A673 (cell line): Measurements from ENCODE around the gene PRRT2. TPM values are rescaled to one million over a fixed set of nuclear protein-coding genes. Genes with fewer than 3 reads are reported as not detected.
A peak's percentile ranks its signal among the peaks of the same experiment; 100 is the strongest.

Experiments
- BruUV-seq: library from RNA; stranded (reverse); fragments of 400-500 nt; replicated peaks from 2 replicates; lab custom pipeline; 2021; lab: Mats Ljungman, UMichigan
- CTCF ChIA-PET: fragments of 300-600 bp; sonication (Branson Sonifier 250); formaldehyde crosslinking; loops from one replicate; lab custom pipeline; 2022; ENCODE audit warnings: antibody characterized with exemption; lab: Charles Lee
- POLR2A ChIA-PET: fragments of 300-600 bp; sonication (Branson Sonifier 250); formaldehyde crosslinking; loops from one replicate; lab custom pipeline; 2022; ENCODE audit warnings: antibody characterized with exemption; ENCODE audit not compliant: low non-redundant PET; lab: Charles Lee
- DNase-seq: peaks from one replicate; pipeline ENCODE4 v3.0.0-alpha.2; 2015; ENCODE audit warnings: low spot score
- H3K27ac ChIP-seq: fragments of 200-600 bp; sonication (generic); 2 replicates; pipeline ENCODE4 v1.5.1; 2016; ENCODE audit warnings: mixed run types, low read depth, mild to moderate bottlenecking, mixed read lengths, antibody characterized with exemption, low read length; ENCODE audit not compliant: poor library complexity, severe bottlenecking
- H3K27me3 ChIP-seq: fragments of 200-600 bp; sonication (generic); replicated peaks from 2 replicates; pipeline ENCODE4 v1.6.1; 2017; ENCODE audit warnings: mixed run types, low read depth, mild to moderate bottlenecking, mixed read lengths, antibody characterized with exemption, low read length; ENCODE audit not compliant: insufficient read depth, poor library complexity
- H3K36me3 ChIP-seq: fragments of 200-600 bp; sonication (generic); 2 replicates; pipeline ENCODE4 v1.6.1; 2016; ENCODE audit warnings: mixed run types, mild to moderate bottlenecking, mixed read lengths, antibody characterized with exemption, low read length; ENCODE audit not compliant: insufficient read depth, poor library complexity, severe bottlenecking
- H3K4me1 ChIP-seq: fragments of 200-600 bp; sonication (generic); 2 replicates; pipeline ENCODE4 v1.6.1; 2017; ENCODE audit warnings: mixed run types, mild to moderate bottlenecking, mixed read lengths, antibody characterized with exemption, low read length; ENCODE audit not compliant: insufficient read depth, poor library complexity, severe bottlenecking
- H3K4me3 ChIP-seq: fragments of 200-600 bp; sonication (generic); 2 replicates; pipeline ENCODE4 v1.5.1; 2016; ENCODE audit warnings: low read depth, mixed run types, mild to moderate bottlenecking, mixed read lengths, low read length; ENCODE audit not compliant: poor library complexity, severe bottlenecking
- H3K9me3 ChIP-seq: fragments of 200-600 bp; sonication (generic); 2 replicates; pipeline ENCODE4 v1.6.1; 2016; ENCODE audit warnings: mixed run types, low read depth, mild to moderate bottlenecking, mixed read lengths, antibody characterized with exemption, low read length; ENCODE audit not compliant: poor library complexity, severe bottlenecking
- EZH2 ChIP-seq: fragments of 200-600 bp; sonication (generic); IDR thresholded peaks from 2 replicates; pipeline ENCODE4 v1.6.1; 2017; ENCODE audit warnings: borderline replicate concordance, low read depth, mild to moderate bottlenecking, mixed read lengths, antibody characterized with exemption, low read length; ENCODE audit not compliant: poor library complexity, severe bottlenecking
- intact Hi-C: fragments of 100-400 bp; cut with micrococcal nuclease; formaldehyde crosslinking; loops from one replicate; pipeline ENCODE4 v1.10.0; 2022; ENCODE audit not compliant: unreplicated experiment
- total RNA-seq: library from RNA; stranded (reverse); gene quantifications from 2 replicates; pipeline ENCODE4 v1.2.3, GENCODE V29; 2021
- TF ChIP-seq, protein P1 (sequence below): fragments of 300-800, 200-600 bp; sonication (generic); conservative IDR thresholded peaks from 2 replicates; pipeline ENCODE4 v1.5.1; 2017; ENCODE audit warnings: low read depth, mild to moderate bottlenecking, antibody characterized with exemption, low read length, moderate library complexity, mixed read lengths

PRRT2 gene
- total RNA-seq, 1 experiment from 2014 or later, result 9.0 TPM

DNA sequence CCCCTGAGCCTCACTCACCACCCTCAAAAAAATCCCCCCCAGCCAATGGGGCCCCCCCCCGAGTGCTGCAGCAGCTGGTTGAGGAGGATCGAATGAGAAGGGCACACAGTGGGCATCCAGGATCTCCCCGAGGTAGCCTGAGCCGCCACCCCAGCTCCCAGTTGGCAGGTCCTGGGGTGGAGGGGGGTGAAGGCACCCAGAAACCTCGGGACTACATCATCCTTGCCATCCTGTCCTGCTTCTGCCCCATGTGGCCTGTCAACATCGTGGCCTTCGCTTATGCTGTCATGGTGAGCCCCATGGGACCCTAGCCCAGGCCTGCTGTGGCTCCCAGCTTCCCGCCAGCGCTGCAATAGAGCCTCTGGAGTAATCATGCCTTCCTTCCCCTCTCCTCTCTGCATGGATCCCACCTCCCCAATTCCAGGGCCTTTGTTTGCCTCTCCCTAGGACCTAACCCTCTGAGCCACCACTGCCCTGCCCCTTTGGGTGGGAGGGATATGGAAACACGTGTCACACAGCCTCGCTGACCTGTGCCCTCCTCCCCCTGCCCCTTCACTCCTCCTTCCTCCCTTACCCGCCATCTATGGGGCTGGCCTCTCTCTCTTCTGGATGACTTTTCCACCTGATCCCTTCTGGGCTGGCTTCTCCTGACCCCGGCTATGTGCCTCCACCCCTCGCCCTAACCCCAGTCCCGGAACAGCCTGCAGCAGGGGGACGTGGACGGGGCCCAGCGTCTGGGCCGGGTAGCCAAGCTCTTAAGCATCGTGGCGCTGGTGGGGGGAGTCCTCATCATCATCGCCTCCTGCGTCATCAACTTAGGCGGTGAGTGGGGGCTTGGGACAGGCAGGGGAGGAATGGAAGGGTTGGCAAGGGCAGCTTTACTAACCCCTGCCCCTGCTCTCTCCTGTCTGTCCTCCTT lies 1.9 kb downstream of the PRRT2 start:
- intact Hi-C loops, result loop anchor here (10.0 kb wide), 1 partner anchor 51 kb away; the partner anchor contains the start of gene CDIPT
- peaks cover 53% of the 10 kb centered on the region for H3K4me1 ChIP-seq
- no peak for TF ChIP-seq EZH2
- TF ChIP-seq, protein P1, sequence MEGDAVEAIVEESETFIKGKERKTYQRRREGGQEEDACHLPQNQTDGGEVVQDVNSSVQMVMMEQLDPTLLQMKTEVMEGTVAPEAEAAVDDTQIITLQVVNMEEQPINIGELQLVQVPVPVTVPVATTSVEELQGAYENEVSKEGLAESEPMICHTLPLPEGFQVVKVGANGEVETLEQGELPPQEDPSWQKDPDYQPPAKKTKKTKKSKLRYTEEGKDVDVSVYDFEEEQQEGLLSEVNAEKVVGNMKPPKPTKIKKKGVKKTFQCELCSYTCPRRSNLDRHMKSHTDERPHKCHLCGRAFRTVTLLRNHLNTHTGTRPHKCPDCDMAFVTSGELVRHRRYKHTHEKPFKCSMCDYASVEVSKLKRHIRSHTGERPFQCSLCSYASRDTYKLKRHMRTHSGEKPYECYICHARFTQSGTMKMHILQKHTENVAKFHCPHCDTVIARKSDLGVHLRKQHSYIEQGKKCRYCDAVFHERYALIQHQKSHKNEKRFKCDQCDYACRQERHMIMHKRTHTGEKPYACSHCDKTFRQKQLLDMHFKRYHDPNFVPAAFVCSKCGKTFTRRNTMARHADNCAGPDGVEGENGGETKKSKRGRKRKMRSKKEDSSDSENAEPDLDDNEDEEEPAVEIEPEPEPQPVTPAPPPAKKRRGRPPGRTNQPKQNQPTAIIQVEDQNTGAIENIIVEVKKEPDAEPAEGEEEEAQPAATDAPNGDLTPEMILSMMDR, result no peak
- no TSS peak for BruUV-seq
- POLR2A ChIA-PET, result interaction anchor here (0.6 kb wide), 1 partner anchor 245 kb away, joined by 3 read pairs; no protein-coding TSS in a partner anchor
- no peak overlapping the region for H3K4me3 ChIP-seq
- no peaks in the 10 kb centered on the region for H3K9me3 ChIP-seq
- DNase-seq, result no peak
- H3K27me3 ChIP-seq, result no peaks in the 10 kb centered on the region
- H3K36me3 ChIP-seq, result peaks cover 25% of the 10 kb centered on the region
- CTCF ChIA-PET, result no interaction called here
- peak overlapping the region; percentile 92 for H3K27ac ChIP-seq

DNA sequence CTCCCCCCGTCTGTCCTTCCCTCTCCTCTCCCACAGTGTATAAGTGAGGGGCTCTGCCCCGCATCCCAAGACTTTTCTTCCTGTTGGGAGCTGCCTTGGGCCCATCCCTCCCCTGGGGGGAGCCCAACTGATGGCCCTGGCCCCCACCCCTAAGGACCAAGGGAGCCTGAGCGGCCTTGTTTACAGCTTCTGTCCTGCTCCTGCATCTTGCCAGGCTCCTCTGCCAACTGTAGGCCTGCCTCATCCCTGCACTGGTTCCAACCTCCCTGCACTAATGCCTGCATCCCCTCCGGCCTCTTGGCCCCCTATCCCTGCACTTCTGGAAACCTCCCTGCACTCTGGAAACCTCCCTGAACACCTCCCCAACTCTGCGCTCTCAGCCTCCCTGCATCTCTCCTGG lies 2.6 kb downstream of the PRRT2 start:
- Histone ChIP-seq H3K27me3 (no peaks in the 10 kb centered on the region), H3K4me3 (peak overlapping the region; percentile 87), H3K9me3 (no peaks in the 10 kb centered on the region), H3K36me3 (peaks cover 25% of the 10 kb centered on the region), H3K4me1 (peaks cover 48% of the 10 kb centered on the region), H3K27ac (peak overlapping the region; percentile 92)
- POLR2A ChIA-PET, result no interaction called here
- CTCF ChIA-PET, result no interaction called here
- BruUV-seq, result no TSS peak
- intact Hi-C loops, result loop anchor here (10.0 kb wide), 1 partner anchor 50 kb away; the partner anchor contains the start of gene CDIPT
- DNase-seq, result no peak
- TF ChIP-seq EZH2, result no peak
- TF ChIP-seq, protein P1, result no peak

DNA sequence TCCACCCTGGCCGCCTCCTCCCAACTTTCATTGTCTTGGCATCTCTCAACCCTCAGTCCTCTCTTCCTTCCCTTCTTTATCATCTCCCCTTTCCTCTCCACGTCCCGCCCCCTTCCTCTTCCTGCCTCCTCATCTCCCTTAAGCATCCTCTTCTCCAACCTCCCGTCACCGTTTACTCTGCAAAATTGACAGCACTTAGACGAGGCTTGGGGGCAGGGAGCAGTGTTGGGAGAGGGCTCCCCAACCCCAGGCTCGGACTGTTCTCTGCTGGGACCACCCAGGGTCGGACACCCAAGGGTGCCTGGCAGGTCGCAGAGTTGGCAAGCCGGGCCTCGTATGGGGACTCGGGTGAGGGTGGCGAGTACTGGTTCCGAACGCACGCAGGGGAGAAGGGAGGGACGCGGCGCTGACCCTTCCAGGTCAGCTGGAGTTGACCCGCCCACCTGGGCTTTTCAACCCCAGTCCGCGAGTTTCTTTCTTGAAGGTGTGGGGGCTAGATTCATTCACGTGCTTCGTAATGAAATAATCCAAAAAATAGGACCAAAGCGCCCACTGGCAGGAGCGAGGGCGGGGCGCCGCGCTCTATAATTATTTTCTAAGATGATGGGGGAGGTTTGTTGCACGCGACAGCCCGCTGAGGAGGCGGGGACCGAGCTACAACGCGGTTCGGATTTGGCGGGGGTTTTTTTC lies 3.2 kb downstream of the PRRT2 start:
- TSS peak; percentile 48 for BruUV-seq
- POLR2A ChIA-PET, result no interaction called here

More for the DNA sequence above, 3.2 kb downstream of the PRRT2 start:
- Histone ChIP-seq H3K27ac (peak overlapping the region; percentile 92), H3K27me3 (no peaks in the 10 kb centered on the region), H3K4me3 (peak overlapping the region; percentile 87), H3K4me1 (peaks cover 48% of the 10 kb centered on the region), H3K36me3 (peaks cover 25% of the 10 kb centered on the region), H3K9me3 (no peaks in the 10 kb centered on the region)
- peak; percentile 50 for DNase-seq
- CTCF ChIA-PET, result interaction anchor here (0.6 to 1.5 kb wide), 5 partner anchors 8 to 216 kb away, joined by 3 to 22 read pairs (median 5); partner anchors contain the start of gene MAZ
- intact Hi-C loops, result loop anchor here (10.0 kb wide), 1 partner anchor 50 kb away; the partner anchor contains the start of gene CDIPT
- TF ChIP-seq, protein P1, result no peak
- TF ChIP-seq EZH2, result no peak
